HepG2 (cell line): Measurements from ENCODE around the gene SP9. TPM values are rescaled to one million over a fixed set of nuclear protein-coding genes. Genes with fewer than 3 reads are reported as not detected.

Experiments used
- BCLAF1 ChIP-seq: fragments of 450-650 bp; IDR thresholded peaks from 2 replicates; pipeline ENCODE4 v1.6.1; 2017; ENCODE audit warnings: mild to moderate bottlenecking
- CHCHD3 ChIP-seq: sonication (generic); formaldehyde crosslinking; IDR thresholded peaks from 2 replicates; pipeline ENCODE4 v1.8.0; 2022; ENCODE audit warnings: mild to moderate bottlenecking, missing genetic modification reagents, moderate library complexity
- EZH2 ChIP-seq: conservative IDR thresholded peaks from 2 replicates; pipeline ENCODE4 v1.6.1; 2012; ENCODE audit warnings: mild to moderate bottlenecking, low read depth, low read length, moderate library complexity
- KDM1A ChIP-seq: IDR thresholded peaks from 2 replicates; pipeline ENCODE4 v1.6.1; 2016; ENCODE audit warnings: missing compliant biosample characterization
- KDM6A ChIP-seq: IDR thresholded peaks from 2 replicates; pipeline ENCODE4 v1.6.1; 2016; ENCODE audit warnings: low read depth
- LCORL ChIP-seq, 2 experiments: fragments of 450-650 bp in 1 of 2; sonication (generic) in 1 of 2; formaldehyde crosslinking in 1 of 2; IDR thresholded peaks; 2 replicates each; pipeline versions ENCODE4 v1.5.0 to v1.6.1; 2017 to 2020; ENCODE audit warnings: antibody characterized with exemption in 1 of 2, missing genetic modification reagents in 1 of 2
- NR0B2 ChIP-seq: sonication (generic); formaldehyde crosslinking; IDR thresholded peaks from 2 replicates; pipeline ENCODE4 v1.4.0; 2020; ENCODE audit warnings: mild to moderate bottlenecking, missing genetic modification reagents
- PPARG ChIP-seq: conservative IDR thresholded peaks from 2 replicates; pipeline ENCODE4 v1.6.1; 2016; ENCODE audit warnings: missing biosample characterization, missing genetic modification reagents
- RBFOX2 ChIP-seq: fragments of 200-400 bp; formaldehyde crosslinking; IDR thresholded peaks from 2 replicates; pipeline ENCODE4 v1.6.1; 2017; ENCODE audit warnings: low read depth, mild to moderate bottlenecking, low read length
- SP140L ChIP-seq: sonication (generic); formaldehyde crosslinking; IDR thresholded peaks from 2 replicates; pipeline ENCODE4 v1.4.0; 2020; ENCODE audit warnings: missing genetic modification reagents, borderline replicate concordance
- SP2 ChIP-seq: sonication (generic); formaldehyde crosslinking; IDR thresholded peaks from 2 replicates; pipeline ENCODE4 v1.5.1; 2020; ENCODE audit warnings: mild to moderate bottlenecking, missing genetic modification reagents
- TBX2 ChIP-seq: sonication (generic); formaldehyde crosslinking; IDR thresholded peaks from 2 replicates; pipeline ENCODE4 v1.5.0; 2020; ENCODE audit warnings: missing genetic modification reagents, mild to moderate bottlenecking, borderline replicate concordance
- TOE1 ChIP-seq: sonication (generic); formaldehyde crosslinking; IDR thresholded peaks from 2 replicates; pipeline ENCODE4 v1.4.0; 2020; ENCODE audit warnings: mild to moderate bottlenecking, missing genetic modification reagents
- YEATS2 ChIP-seq: sonication (generic); formaldehyde crosslinking; IDR thresholded peaks from 2 replicates; pipeline ENCODE4 v1.4.0; 2020; ENCODE audit warnings: missing genetic modification reagents, borderline replicate concordance
- ZNF17 ChIP-seq: sonication (generic); formaldehyde crosslinking; IDR thresholded peaks from 2 replicates; pipeline ENCODE4 v1.5.0; 2020; ENCODE audit warnings: mild to moderate bottlenecking, missing genetic modification reagents
- ZNF24 ChIP-seq: fragments of 450-650 bp; IDR thresholded peaks from 2 replicates; pipeline ENCODE4 v1.6.1; 2017; ENCODE audit warnings: antibody characterized with exemption, mild to moderate bottlenecking
- ZNF343 ChIP-seq: sonication (generic); formaldehyde crosslinking; IDR thresholded peaks from 2 replicates; pipeline ENCODE4 v1.4.0; 2020; ENCODE audit warnings: mild to moderate bottlenecking, missing genetic modification reagents
- ZNF558 ChIP-seq: sonication (generic); formaldehyde crosslinking; IDR thresholded peaks from 2 replicates; pipeline ENCODE4 v1.9.0; 2022; ENCODE audit warnings: mild to moderate bottlenecking, missing genetic modification reagents, borderline replicate concordance
- ZNF704 ChIP-seq: sonication (generic); formaldehyde crosslinking; IDR thresholded peaks from 2 replicates; pipeline ENCODE4 v1.8.1; 2023; ENCODE audit warnings: mild to moderate bottlenecking, inconsistent platforms, moderate library complexity, missing genetic modification reagents, borderline replicate concordance
- ZNF720 ChIP-seq: sonication (generic); formaldehyde crosslinking; IDR thresholded peaks from 2 replicates; pipeline ENCODE4 v1.4.0; 2020; ENCODE audit warnings: missing genetic modification reagents
- ZNF784 ChIP-seq: sonication (generic); formaldehyde crosslinking; IDR thresholded peaks from 2 replicates; pipeline ENCODE4 v1.5.1; 2020; ENCODE audit warnings: missing genetic modification reagents, mild to moderate bottlenecking, borderline replicate concordance
- ZSCAN20 ChIP-seq: sonication (generic); formaldehyde crosslinking; IDR thresholded peaks from 2 replicates; pipeline ENCODE4 v1.4.0; 2020; ENCODE audit warnings: missing genetic modification reagents, mild to moderate bottlenecking, borderline replicate concordance
- ZSCAN21 ChIP-seq: sonication (generic); formaldehyde crosslinking; IDR thresholded peaks from 2 replicates; pipeline ENCODE4 v1.8.0; 2022; ENCODE audit warnings: mild to moderate bottlenecking, missing genetic modification reagents, moderate library complexity, borderline replicate concordance
- polyA plus RNA-seq, 8 experiments: library from polyadenylated mRNA; depleted of rRNA in 3 of 8; stranded (reverse) in 7 of 8; unstranded in 1 of 8; fragments of >200 nt; fragmentation: Illumina TruSeq in 4 of 8; extraction: Trizol in 4 of 8; gene quantifications; 2 replicates each; pipeline versions ENCODE4 v1.2.1 to v1.2.3, GENCODE V29; 2011 to 2016; ENCODE audit warnings: low read depth in 4 of 8, missing spikeins in 1 of 8, mixed read lengths in 1 of 8; ENCODE audit not compliant: insufficient read depth in 1 of 8
- total RNA-seq, 5 experiments: library from RNA; depleted of rRNA; stranded (reverse); fragments of >200 nt; fragmentation: Illumina TruSeq; extraction: Trizol; gene quantifications; 2 replicates each; pipeline ENCODE4 v1.2.3, GENCODE V29; 2016; ENCODE audit warnings: low read depth in 1 of 5

SP9 gene
- total and polyA plus RNA-seq, 2 of the 13 experiments (the other 11 are each of a cell fraction or from before 2014, with no cell fraction given), result not detected

GRCh38 chr2:174341293-174341994 lies 6.7 kb downstream of the SP9 start (continued):
- peak; percentile 29; the same call in 1 of the 2 replicates for TF ChIP-seq PPARG
- no peak for TF ChIP-seq ZNF704 (CRISPR knock-in tag)
- no peak for TF ChIP-seq KDM6A (CRISPR knock-in tag)
- 0 out of 2 replicates have a peak, but pooled peaks have one; percentile 45 for TF ChIP-seq ZNF343 (CRISPR knock-in tag)
- TF ChIP-seq RBFOX2, result no peak
- TF ChIP-seq TOE1, result peak; percentile 62; the same call in 1 of the 2 replicates
- no peak for TF ChIP-seq ZNF24
- TF ChIP-seq ZNF784 (CRISPR knock-in tag), result no peak
- TF ChIP-seq ZSCAN20, result no peak
- no peak for TF ChIP-seq BCLAF1
- TF ChIP-seq EZH2, result 0 out of 2 replicates have a peak, but pooled peaks have one; percentile 81
- TF ChIP-seq ZSCAN21, result no peak
- no peak for TF ChIP-seq CHCHD3 (CRISPR knock-in tag)
- TF ChIP-seq YEATS2 (CRISPR knock-in tag), result peak; percentile 47; the same call in 1 of the 2 replicates
- TF ChIP-seq ZNF17 (CRISPR knock-in tag), result no peak
- TF ChIP-seq SP2 (CRISPR knock-in tag), result no peak
- no peak for TF ChIP-seq TBX2 (CRISPR knock-in tag)
- TF ChIP-seq ZNF558 (CRISPR knock-in tag), result no peak
- no peak for TF ChIP-seq ZNF720
- peak; percentile 89; the same call in 1 of the 2 replicates for TF ChIP-seq SP140L (CRISPR knock-in tag)
- no peak for TF ChIP-seq KDM1A (CRISPR knock-in tag)
- no peak for TF ChIP-seq NR0B2
- TF ChIP-seq LCORL (IDR thresholded peaks at IDR 0.05), result no peak
- TF ChIP-seq LCORL (CRISPR knock-in tag; IDR thresholded peaks at IDR 0.05), result 0 out of 2 replicates have a peak, but pooled peaks have one; percentile 25
